K562 (cell line): ENCODE measurements around the gene ATG7. TPM values are rescaled to one million over a fixed set of nuclear protein-coding genes. Genes with fewer than 3 reads are reported as not detected.

Experiments used
- ARID1B ChIP-seq: fragments of 450-650 bp; IDR thresholded peaks from 2 replicates; pipeline ENCODE4 v1.6.1; 2016; ENCODE audit warnings: antibody characterized with exemption, mild to moderate bottlenecking, inconsistent platforms
- BRD9 ChIP-seq: fragments of 450-650 bp; IDR thresholded peaks from 2 replicates; pipeline ENCODE4 v1.6.1; 2018; ENCODE audit warnings: low read depth; ENCODE audit not compliant: partially characterized antibody
- ELF1 ChIP-seq: fragments of 200-800 bp; sonication (Bioruptor generic); IDR thresholded peaks from 2 replicates; pipeline ENCODE4 v1.6.1; 2016; ENCODE audit warnings: missing genetic modification characterization, missing compliant biosample characterization
- ELF4 ChIP-seq: fragments of 450-650 bp; formaldehyde crosslinking; IDR thresholded peaks from 2 replicates; pipeline ENCODE4 v1.4.0; 2022; ENCODE audit warnings: missing genetic modification characterization
- FOXJ2 ChIP-seq: fragments of 200-800 bp; sonication (Bioruptor generic); IDR thresholded peaks from 2 replicates; pipeline ENCODE4 v1.6.1; 2016; ENCODE audit warnings: missing genetic modification characterization, missing compliant biosample characterization
- MTF1 ChIP-seq: fragments of 250-450 bp; sonication (Bioruptor Pico); IDR thresholded peaks from 2 replicates; pipeline ENCODE4 v1.9.0; 2021; ENCODE audit warnings: moderate library complexity, mild to moderate bottlenecking, inconsistent platforms, borderline replicate concordance
- NFE2L1 ChIP-seq: fragments of 450-650 bp; IDR thresholded peaks from 2 replicates; pipeline ENCODE4 v1.6.1; 2016; ENCODE audit warnings: missing genetic modification characterization, low read depth, mild to moderate bottlenecking, missing compliant biosample characterization, moderate library complexity, borderline replicate concordance
- NR2C1 ChIP-seq, 2 experiments: fragments of 450-650 bp; IDR thresholded peaks; 2 replicates each; pipeline ENCODE4 v1.6.1; 2017; ENCODE audit warnings: mild to moderate bottlenecking in 2 of 2, antibody characterized with exemption in 1 of 2, inconsistent platforms in 1 of 2, missing compliant biosample characterization in 1 of 2, missing genetic modification characterization in 1 of 2
- NR4A1 ChIP-seq, 2 experiments: fragments of 250-450 bp in 1 of 2; fragments of 450-650 bp in 1 of 2; sonication (Bioruptor Pico) in 1 of 2; IDR thresholded peaks; 2 replicates each; pipeline versions ENCODE4 v1.4.0 to v1.6.1; 2016 to 2020; ENCODE audit warnings: mild to moderate bottlenecking in 2 of 2, missing compliant biosample characterization in 1 of 2, missing genetic modification characterization in 1 of 2, moderate library complexity in 1 of 2
- PCBP1 ChIP-seq: fragments of 200-400 bp; formaldehyde crosslinking; IDR thresholded peaks from 2 replicates; pipeline ENCODE4 v1.6.1; 2018; ENCODE audit warnings: mild to moderate bottlenecking, low read depth, low read length; ENCODE audit not compliant: poor library complexity, severe bottlenecking
- PTBP1 ChIP-seq: fragments of 200-400 bp; formaldehyde crosslinking; IDR thresholded peaks from 2 replicates; pipeline ENCODE4 v1.6.1; 2017; ENCODE audit warnings: low read depth, low read length
- PTTG1 ChIP-seq: fragments of 450-650 bp; IDR thresholded peaks from 2 replicates; pipeline ENCODE4 v1.6.1; 2016; ENCODE audit warnings: low read depth, mild to moderate bottlenecking, missing genetic modification characterization, missing compliant biosample characterization
- RNF2 ChIP-seq: sonication (generic); IDR thresholded peaks from 2 replicates; pipeline ENCODE4 v1.6.1; 2016
- U2AF1 ChIP-seq: fragments of 200-400 bp; formaldehyde crosslinking; optimal IDR thresholded peaks from 2 replicates; pipeline ENCODE3; 2017; ENCODE audit warnings: mild to moderate bottlenecking, low read depth, low read length, moderate library complexity
- YBX1 ChIP-seq: fragments of 450-650 bp; IDR thresholded peaks from 2 replicates; pipeline ENCODE4 v1.7.1; 2016; ENCODE audit warnings: mild to moderate bottlenecking
- ZNF239 ChIP-seq: fragments of 250-450 bp; sonication (Bioruptor Pico); IDR thresholded peaks from 2 replicates; pipeline ENCODE4 v1.4.0; 2020; ENCODE audit warnings: mild to moderate bottlenecking
- polyA plus RNA-seq, 8 experiments: library from polyadenylated mRNA; depleted of rRNA in 4 of 8; stranded (reverse) in 5 of 8; unstranded in 3 of 8; fragments of >200 nt; fragmentation: Nextera tagmentation in 2 of 8; fragmentation: Illumina TruSeq in 1 of 8; extraction: Ambion mirVana in 2 of 8; extraction: Trizol in 1 of 8; gene quantifications; 2 replicates each; pipeline versions ENCODE4 v1.2.1 to v1.2.3, GENCODE V29; 2011 to 2014; ENCODE audit warnings: inconsistent platforms in 1 of 8, missing spikeins in 1 of 8
- total RNA-seq, 7 experiments: library from RNA; depleted of rRNA in 6 of 7; stranded (reverse); fragments of >200 nt in 6 of 7; fragmentation: Illumina TruSeq in 2 of 7; extraction: Trizol in 2 of 7; gene quantifications; 2 replicates each; pipeline versions ENCODE4 v1.2.1 to v1.2.3, GENCODE V29; 2011 to 2021; ENCODE audit warnings: low replicate concordance in 1 of 7
- TF ChIP-seq, protein P1 (sequence below), 2 experiments: IDR thresholded peaks; 2 replicates each; pipeline ENCODE4 v1.6.1; 2012; ENCODE audit warnings: improper control_type of control experiment in 2 of 2, low read depth in 2 of 2, low read length in 2 of 2, borderline replicate concordance in 1 of 2
- TF ChIP-seq, protein P2 (sequence below): fragments of 450-650 bp; IDR thresholded peaks from 2 replicates; pipeline ENCODE4 v1.7.0; 2016; ENCODE audit warnings: borderline replicate concordance
- TF ChIP-seq, protein P3 (sequence below): fragments of 450-650 bp; formaldehyde crosslinking; IDR thresholded peaks from 2 replicates; pipeline ENCODE4 v1.4.0; 2020; ENCODE audit warnings: mild to moderate bottlenecking, moderate library complexity
- TF ChIP-seq, protein P4 (sequence below): fragments of 250-450 bp; sonication (Bioruptor Pico); IDR thresholded peaks from 2 replicates; pipeline ENCODE4 v1.5.0; 2021; ENCODE audit warnings: mild to moderate bottlenecking, borderline replicate concordance

Gene ATG7
- total and polyA plus RNA-seq, 9 of the 15 experiments (the other 6 are each of a cell fraction or from before 2014, with no cell fraction given), result 18.3 to 45.3 (median 33.6) TPM

DNA sequence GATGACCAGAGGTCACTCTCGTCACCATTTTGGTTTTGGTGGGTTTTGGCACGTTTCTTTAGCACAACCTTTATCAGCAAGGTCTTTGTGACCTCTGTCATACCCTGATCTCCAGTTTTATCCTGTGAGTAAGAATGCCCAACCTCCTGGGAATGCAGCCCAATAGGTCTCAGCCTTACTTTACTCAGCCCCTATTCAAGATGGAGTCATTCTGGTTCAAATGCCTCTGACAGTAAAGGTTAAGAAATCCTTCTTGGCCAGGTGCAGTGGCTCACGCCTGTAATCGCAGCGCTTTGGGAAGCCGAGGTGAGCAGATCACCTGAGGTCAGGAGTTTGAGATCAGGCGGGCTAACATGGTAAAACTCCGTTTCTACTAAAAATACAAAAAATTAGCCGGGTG lies 3.2 kb upstream of the ATG7 start (continued):
- TF ChIP-seq, protein P1, sequence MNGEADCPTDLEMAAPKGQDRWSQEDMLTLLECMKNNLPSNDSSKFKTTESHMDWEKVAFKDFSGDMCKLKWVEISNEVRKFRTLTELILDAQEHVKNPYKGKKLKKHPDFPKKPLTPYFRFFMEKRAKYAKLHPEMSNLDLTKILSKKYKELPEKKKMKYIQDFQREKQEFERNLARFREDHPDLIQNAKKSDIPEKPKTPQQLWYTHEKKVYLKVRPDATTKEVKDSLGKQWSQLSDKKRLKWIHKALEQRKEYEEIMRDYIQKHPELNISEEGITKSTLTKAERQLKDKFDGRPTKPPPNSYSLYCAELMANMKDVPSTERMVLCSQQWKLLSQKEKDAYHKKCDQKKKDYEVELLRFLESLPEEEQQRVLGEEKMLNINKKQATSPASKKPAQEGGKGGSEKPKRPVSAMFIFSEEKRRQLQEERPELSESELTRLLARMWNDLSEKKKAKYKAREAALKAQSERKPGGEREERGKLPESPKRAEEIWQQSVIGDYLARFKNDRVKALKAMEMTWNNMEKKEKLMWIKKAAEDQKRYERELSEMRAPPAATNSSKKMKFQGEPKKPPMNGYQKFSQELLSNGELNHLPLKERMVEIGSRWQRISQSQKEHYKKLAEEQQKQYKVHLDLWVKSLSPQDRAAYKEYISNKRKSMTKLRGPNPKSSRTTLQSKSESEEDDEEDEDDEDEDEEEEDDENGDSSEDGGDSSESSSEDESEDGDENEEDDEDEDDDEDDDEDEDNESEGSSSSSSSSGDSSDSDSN (IDR thresholded peaks at IDR 0.05; ENCODE audit: borderline replicate concordance in 1 of 2, low read depth in 2 of 2, low read length in 2 of 2), result no peak
- TF ChIP-seq ZNF239 (CRISPR knock-in tag), result peak; percentile 27; the same call in 1 of the 2 replicates
- TF ChIP-seq ELF4, result no peak
- no peak for TF ChIP-seq FOXJ2 (tag)
- TF ChIP-seq PTTG1, result peak; percentile 38; the same call in 1 of the 2 replicates
- no peak for TF ChIP-seq MTF1 (CRISPR knock-in tag)
- TF ChIP-seq BRD9, result no peak
- TF ChIP-seq RNF2, result no peak
- TF ChIP-seq U2AF1, result no peak
- TF ChIP-seq, protein P2, sequence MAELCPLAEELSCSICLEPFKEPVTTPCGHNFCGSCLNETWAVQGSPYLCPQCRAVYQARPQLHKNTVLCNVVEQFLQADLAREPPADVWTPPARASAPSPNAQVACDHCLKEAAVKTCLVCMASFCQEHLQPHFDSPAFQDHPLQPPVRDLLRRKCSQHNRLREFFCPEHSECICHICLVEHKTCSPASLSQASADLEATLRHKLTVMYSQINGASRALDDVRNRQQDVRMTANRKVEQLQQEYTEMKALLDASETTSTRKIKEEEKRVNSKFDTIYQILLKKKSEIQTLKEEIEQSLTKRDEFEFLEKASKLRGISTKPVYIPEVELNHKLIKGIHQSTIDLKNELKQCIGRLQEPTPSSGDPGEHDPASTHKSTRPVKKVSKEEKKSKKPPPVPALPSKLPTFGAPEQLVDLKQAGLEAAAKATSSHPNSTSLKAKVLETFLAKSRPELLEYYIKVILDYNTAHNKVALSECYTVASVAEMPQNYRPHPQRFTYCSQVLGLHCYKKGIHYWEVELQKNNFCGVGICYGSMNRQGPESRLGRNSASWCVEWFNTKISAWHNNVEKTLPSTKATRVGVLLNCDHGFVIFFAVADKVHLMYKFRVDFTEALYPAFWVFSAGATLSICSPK, result no peak
- TF ChIP-seq ELF1, result no peak
- TF ChIP-seq, protein P3, sequence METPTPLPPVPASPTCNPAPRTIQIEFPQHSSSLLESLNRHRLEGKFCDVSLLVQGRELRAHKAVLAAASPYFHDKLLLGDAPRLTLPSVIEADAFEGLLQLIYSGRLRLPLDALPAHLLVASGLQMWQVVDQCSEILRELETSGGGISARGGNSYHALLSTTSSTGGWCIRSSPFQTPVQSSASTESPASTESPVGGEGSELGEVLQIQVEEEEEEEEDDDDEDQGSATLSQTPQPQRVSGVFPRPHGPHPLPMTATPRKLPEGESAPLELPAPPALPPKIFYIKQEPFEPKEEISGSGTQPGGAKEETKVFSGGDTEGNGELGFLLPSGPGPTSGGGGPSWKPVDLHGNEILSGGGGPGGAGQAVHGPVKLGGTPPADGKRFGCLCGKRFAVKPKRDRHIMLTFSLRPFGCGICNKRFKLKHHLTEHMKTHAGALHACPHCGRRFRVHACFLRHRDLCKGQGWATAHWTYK (CRISPR knock-in tag), result no peak
- TF ChIP-seq, protein P4, sequence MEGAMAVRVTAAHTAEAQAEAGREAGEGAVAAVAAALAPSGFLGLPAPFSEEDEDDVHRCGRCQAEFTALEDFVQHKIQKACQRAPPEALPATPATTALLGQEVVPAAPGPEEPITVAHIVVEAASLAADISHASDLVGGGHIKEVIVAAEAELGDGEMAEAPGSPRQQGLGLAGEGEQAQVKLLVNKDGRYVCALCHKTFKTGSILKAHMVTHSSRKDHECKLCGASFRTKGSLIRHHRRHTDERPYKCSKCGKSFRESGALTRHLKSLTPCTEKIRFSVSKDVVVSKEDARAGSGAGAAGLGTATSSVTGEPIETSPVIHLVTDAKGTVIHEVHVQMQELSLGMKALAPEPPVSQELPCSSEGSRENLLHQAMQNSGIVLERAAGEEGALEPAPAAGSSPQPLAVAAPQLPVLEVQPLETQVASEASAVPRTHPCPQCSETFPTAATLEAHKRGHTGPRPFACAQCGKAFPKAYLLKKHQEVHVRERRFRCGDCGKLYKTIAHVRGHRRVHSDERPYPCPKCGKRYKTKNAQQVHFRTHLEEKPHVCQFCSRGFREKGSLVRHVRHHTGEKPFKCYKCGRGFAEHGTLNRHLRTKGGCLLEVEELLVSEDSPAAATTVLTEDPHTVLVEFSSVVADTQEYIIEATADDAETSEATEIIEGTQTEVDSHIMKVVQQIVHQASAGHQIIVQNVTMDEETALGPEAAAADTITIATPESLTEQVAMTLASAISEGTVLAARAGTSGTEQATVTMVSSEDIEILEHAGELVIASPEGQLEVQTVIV, result no peak
- no peak for TF ChIP-seq NFE2L1 (tag)
- TF ChIP-seq NR4A1 (CRISPR knock-in tag; IDR thresholded peaks at IDR 0.05), result no peak
- peak; percentile 93 for TF ChIP-seq NR4A1 (tag; IDR thresholded peaks at IDR 0.05)
- no peak for TF ChIP-seq NR2C1 (IDR thresholded peaks at IDR 0.05)
- TF ChIP-seq NR2C1 (tag; IDR thresholded peaks at IDR 0.05), result peak; percentile 35; the same call in 1 of the 2 replicates
- no peak for TF ChIP-seq PTBP1
- TF ChIP-seq ARID1B, result no peak
- no peak for TF ChIP-seq PCBP1
- TF ChIP-seq YBX1, result no peak
